VCaP (cell line): ENCODE data around the gene KRT84.

Experiments used
- H3K27ac ChIP-seq: fragments of 450-650 bp; 2 replicates; pipeline ENCODE4 v1.5.1; 2017
- CTCF ChIP-seq: fragments of 450-650 bp; conservative IDR thresholded peaks from 2 replicates; pipeline ENCODE4 v1.5.1; 2017; ENCODE audit warnings: mild to moderate bottlenecking, moderate library complexity

KRT84 gene

DNA sequence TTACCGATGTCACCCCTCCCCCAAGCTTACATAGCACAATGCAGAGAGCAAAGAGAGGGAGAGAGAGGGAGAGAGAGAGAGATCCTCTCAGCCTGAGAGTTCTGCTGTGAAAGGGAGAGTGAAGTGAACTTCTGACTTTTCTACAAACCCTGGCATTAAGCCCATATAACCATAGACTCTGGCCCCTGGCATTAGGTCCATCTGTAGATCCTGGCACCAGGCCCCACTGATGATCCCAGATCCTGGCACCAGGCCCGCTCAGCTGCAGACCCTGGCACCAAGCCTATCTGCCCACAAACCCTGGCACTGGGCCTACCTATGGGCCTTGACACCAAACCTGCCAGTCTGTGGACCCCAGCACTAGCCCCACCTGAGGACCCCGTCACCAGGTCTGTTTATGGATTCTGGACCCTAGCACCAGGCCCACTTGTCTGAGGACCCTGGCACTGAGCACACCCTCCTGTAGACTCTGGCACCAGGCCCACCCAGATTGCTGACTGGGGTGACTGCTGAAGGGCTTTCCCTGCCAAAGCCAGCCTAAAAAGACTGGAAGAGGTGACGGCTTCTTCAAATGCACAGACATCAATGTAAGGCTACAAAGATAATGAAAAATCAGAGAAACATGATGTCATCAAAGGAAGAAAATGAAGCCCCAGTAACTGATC is 49.7 kb downstream of the KRT84 start:
- peak overlapping the region; percentile 22; the same call in 1 of the 2 replicates for H3K27ac ChIP-seq

DNA sequence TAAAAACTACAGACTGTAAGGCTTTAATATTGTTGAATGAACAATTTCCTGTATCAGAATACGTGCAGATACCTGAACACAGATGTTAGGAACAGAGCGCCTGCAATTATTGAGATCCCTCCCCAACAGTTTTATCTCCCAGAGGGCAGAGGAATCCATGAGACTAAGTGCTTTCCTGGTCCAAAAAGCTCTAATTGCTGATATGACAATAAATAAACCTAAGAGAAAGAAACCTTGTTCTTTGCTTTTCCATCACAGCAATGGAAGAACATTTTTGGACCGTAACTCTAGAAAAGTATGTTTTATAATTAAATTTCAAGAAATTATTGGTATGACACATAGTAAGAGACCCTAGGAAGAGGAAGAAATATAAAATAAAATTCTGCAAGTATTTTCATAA is 51.3 kb downstream of the KRT84 start:
- TF ChIP-seq CTCF: no peak

More for the DNA sequence above, 49.7 kb downstream of the KRT84 start:
- TF ChIP-seq CTCF: no peak

DNA sequence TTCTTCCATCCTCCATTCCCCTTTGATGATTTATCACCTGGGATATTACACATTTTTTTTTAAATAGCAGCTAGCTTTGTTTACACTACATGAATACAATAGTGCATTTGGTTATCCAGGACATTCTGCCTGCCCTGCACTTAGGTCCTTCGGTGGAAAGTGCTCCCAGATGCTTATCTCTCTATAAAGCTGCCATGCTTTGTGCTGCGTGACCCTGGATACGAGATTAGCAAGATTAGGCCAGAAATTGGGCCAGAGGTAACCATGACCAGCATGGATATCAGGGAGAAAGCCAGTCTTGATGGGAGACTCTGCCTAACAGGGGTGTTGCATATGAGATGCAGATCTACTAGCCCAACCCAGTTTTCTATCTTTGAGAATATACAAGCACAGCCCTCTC is 52.1 kb downstream of the KRT84 start:
- H3K27ac ChIP-seq: peak overlapping the region; percentile 9
- no peak for TF ChIP-seq CTCF

More for the DNA sequence above, 51.3 kb downstream of the KRT84 start:
- H3K27ac ChIP-seq: no peak overlapping the region

GRCh38 chr12:52332381-52332780 is 53.1 kb downstream of the KRT84 start:
- no peak for TF ChIP-seq CTCF
- H3K27ac ChIP-seq: peak overlapping the region; percentile 9

DNA sequence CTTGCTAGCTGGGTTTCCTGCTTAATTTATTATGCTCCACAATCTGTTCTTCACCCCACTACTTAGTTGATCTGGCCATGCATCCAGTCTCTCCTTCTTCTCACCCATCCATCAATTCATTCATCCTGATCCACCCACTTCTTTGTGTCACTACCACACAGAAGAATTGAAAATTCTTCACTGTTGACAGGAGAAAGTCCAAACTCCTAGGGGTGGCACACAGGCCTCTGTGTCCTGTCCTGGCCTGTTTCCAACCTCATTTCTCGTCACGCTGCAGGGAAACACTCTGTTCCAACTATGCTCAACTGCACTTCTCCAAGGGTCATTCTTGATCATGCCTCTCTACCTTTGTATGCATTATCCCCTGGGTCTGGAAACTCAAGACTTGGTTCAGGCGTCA is 53.6 kb downstream of the KRT84 start:
- TF ChIP-seq CTCF: no peak
- no peak overlapping the region for H3K27ac ChIP-seq

- H3K27ac ChIP-seq: no peak overlapping the region
- TF ChIP-seq CTCF: no peak
Measured at GRCh38 chr12:52331039-52331438, 54.4 kb downstream of the KRT84 start.

DNA sequence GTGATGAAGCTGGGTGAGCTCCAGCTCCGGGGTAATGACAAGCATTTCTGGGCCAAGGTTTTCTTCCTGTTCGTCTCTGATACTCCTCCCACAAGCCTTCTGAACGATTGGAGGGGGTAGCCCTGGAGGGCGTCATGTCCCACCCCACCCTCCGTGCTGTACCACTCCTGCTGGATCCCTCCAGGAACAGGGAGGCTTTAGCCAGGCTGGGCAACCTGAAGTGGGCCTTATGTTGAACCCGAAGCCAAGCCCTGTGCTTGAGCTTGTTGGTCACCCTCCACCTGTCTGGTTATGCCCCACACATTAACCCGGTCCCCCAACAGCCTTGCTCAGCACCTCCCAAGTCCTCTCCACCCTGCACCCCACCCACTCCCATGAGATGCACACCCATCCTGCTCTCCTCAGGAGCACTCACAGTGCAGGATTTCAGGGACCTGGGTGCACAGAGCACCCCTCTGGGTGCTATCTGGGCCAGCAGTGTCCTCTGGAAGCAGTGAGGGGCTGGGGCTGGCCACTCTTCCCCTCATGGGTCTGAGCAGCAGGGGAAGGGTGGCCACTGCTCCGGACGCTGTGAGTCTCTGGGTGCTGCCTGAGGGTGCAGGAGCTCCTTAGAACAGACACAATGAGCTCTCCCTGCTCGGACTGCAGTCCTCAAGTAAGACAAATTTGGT is 57.5 kb downstream of the KRT84 start:
- H3K27ac ChIP-seq: no peak overlapping the region
- no peak; the same call in none of the 2 replicates for TF ChIP-seq CTCF
